ENCODE data around the gene LHX8.
"Not testable (repeated sequence)": the region's sequence is repeated elsewhere in the genome, so short reads cannot be mapped to it uniquely, and the experiment has no call there.

The LHX8 gene

DNA sequence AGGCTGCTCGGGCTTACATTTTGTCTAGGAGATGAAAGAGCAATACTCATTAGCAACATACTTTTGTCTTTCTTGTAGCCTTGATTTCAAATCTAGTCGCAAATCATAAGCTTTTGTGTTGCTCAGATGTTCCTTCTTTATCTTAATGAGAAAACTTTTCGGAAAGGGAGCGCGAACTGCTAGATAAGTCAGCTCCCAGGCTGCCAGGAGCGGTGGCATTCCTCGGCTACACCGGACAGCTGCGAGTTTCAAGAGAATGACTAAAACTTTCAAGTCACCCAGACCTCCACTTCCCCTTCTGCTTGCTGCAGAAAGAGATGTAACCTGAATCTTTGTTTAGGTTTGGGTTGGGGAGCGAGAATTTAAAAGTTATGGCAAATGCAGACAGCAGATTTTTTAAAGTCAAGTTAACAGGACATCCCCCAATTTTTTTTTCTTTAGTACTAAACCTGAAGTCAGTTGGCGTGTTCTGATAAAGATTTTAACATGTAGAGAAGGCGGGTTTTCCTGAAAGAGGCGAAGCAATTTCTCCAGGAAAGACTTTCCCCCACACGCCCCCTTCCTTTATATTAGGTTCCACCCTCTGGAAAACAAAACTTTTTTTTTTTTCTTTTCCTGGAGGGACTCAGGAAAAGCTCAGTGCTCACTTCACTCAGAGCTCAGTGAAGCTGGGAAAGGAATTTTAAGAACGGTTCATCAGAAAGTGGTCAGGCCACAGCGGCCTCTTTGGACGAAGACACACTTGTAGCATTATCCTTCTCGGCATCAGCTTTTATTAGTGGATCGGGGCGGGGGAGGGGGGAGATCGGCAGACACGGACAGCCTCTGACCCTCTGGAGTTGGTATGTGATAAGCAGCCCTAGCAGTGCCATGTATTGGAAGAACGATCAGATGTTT is at the start of gene LHX8:
TSS of gene LHX8 (plus strand) at position 639 of the 897 bp plus-strand sequence. CDS start 2,227 bp downstream, outside the sequence.
- DNase-seq (ENCODE audit: low read depth in 1 of 2, low spot score in 1 of 2) = no peak

- no peak for DNase-seq (ENCODE audit: low read depth in 1 of 2, low spot score in 1 of 2)
Observed at GRCh38 chr1:75085931-75086330, 48.3 kb upstream of the LHX8 start.

DNA sequence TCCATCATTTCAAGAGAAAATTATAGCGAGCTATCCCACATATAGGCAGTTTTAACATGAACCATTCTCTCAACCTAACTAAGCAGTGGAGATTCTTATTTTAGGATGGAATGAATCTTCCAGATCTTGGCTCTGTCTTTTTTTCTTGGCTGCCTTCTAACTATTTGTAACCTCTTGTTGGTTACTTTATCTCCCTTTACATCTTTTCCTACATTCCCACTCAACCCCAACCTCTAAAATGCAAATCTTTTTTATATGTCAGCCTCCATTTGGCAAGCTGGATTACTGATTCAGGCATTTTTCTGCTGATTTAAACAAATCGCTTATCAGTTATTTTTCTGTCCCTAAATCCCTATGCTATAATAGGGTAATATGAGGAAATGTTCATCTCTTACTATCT is 46.9 kb upstream of the LHX8 start:
- DNase-seq (ENCODE audit: low read depth in 1 of 2, low spot score in 1 of 2) = no peak

GRCh38 chr1:75092141-75092540 is 42.0 kb upstream of the LHX8 start:
- DNase-seq (ENCODE audit: low read depth in 1 of 2, low spot score in 1 of 2) = no peak

GRCh38 chr1:75097654-75098053 is 36.5 kb upstream of the LHX8 start:
- no peak for DNase-seq (ENCODE audit: low read depth in 1 of 2, low spot score in 1 of 2)

DNA sequence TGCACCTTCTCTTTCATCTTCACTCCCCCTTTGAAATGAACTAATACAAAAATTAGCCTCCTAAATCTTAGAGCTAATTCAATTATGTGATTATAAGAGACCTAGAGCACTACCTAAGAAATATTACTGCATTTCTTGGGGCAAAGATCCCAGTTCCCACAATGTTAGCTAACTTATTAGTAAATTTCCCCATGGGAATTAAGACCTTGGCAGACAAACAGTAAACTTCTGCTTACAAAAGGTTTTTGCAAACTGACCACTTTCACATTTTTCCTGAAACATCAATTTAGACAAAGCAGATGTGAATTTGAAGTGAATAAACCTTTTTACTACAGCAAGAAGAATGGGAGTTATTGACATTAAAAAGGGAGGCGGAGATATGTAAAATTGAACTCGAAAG is 34.6 kb upstream of the LHX8 start:
- no peak for DNase-seq (ENCODE audit: low read depth in 1 of 2, low spot score in 1 of 2)

DNA sequence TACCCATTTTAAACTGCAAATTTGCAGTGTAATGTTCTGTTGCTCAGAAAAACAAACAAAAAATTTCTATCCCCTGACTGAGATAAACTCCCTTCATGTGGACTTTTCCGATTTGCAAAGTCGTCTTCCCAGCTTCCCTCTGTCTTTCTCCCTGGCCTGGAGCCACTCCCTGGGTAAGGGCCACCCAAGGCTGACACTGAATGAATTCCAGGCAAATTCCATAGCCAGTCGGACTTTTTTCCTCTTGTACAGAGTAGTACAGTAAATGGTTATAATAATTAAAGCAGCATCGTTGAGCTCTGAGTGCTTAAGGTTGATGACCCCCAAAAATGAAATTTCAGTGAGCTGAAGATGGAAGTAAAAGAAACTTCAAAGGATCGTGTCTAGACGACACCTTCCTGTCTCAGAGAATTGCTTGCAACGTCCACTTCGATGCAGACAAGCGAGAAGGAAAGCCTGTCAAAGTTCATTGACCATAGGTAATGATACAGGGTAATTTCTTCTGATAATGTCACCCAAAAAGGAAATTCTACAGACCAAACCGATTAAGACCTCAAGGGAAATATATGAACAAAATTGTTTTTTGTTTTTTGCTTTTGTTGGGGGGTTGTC is 33.6 kb upstream of the LHX8 start:
- DNase-seq (ENCODE audit: low read depth in 1 of 2, low spot score in 1 of 2) = no peak

GRCh38 chr1:75112362-75112951 is 21.7 kb upstream of the LHX8 start:
- DNase-seq (ENCODE audit: low read depth in 1 of 2, low spot score in 1 of 2) = not testable (repeated sequence)

- DNase-seq (ENCODE audit: low read depth in 1 of 2, low spot score in 1 of 2) = no peak
Observed at GRCh38 chr1:75115654-75116053, 18.5 kb upstream of the LHX8 start.

DNA sequence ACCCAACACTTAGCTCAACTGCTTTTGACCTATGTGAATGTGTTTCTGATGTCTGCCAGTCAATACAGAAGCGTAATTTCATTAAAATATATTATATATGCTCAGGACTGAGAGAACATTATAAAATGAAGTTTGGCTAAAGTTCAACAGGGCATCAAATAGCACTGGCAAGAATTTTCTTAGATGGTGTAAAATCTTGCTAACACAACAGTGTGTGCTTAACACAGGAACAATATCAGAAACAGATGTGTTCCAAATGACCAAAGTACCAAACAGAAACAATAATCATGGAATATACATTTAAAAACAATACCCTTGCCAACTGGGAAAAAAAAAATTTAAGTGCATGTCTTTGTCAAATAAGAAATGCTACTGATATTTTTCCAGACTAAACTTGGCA is 10.4 kb upstream of the LHX8 start:
- no peak for DNase-seq (ENCODE audit: low read depth in 1 of 2, low spot score in 1 of 2)

- no peak for DNase-seq (ENCODE audit: low read depth in 1 of 2, low spot score in 1 of 2)
Observed at GRCh38 chr1:75124510-75124909, 9.7 kb upstream of the LHX8 start.

- no peak for DNase-seq (ENCODE audit: low read depth in 1 of 2, low spot score in 1 of 2)
Observed at GRCh38 chr1:75125161-75125726, 8.9 kb upstream of the LHX8 start.

DNA sequence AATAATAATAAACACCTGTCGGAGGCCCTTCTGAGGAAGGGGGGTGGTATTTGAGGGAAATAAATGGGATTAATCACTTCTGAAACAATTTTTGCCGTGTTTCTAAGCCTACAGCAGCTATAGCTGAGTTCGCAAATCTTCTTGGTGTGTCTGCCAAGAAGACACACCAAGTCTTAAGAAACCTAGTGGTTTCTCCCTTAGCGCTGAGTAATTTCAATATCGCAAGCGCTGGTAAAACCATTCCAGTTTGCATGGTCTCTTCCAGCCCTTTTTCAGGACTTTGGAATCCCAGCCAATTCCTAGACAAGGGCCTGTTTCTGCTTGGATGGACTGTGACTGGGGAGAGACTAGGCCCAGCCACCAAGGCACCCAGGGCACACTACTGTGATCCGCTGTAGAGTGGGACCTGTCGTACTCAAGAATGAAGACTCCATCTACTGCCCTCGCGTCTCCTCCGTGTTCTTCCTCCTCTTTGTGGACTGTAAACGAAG is 7.5 kb upstream of the LHX8 start:
- no peak for DNase-seq (ENCODE audit: low read depth in 1 of 2, low spot score in 1 of 2)

DNA sequence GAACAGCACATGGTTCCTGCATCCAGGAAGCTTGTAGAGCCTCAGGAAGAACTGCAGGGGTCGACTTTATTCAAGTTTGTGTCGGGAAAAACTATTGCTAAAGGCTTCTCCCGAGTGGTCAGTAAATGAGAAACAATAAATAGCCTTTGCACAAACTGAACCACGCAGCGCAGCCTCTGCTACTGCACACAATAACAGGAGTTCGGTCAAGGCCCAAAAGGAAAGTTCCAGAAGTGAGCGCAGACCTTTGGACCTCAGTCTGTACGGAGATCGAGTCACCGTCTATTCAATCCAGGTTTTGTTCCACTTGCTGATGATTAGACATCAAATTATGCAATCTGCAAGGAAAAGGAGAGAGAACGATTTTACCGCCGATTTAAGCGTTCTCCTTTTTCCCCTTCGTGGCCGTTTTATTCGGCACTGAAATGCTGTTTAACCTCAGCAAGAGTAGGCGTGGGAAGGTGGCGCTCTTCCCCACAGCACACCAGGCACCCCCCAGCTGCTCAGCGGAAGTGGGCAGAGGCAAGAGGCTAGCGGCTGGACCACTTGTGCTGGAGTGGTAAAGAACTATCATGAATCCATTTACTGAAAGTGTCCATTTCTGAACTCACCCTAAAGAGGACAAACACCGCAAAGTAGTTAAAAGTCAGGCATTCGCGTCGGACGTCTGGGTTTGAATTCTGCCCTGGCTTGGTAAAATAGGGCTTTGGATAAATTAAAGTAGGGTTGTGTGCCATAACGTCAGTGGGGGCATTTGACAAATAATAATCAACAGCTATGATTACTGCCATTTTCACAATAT is 6.1 kb upstream of the LHX8 start:
- no peak for DNase-seq (ENCODE audit: low read depth in 1 of 2, low spot score in 1 of 2)

DNA sequence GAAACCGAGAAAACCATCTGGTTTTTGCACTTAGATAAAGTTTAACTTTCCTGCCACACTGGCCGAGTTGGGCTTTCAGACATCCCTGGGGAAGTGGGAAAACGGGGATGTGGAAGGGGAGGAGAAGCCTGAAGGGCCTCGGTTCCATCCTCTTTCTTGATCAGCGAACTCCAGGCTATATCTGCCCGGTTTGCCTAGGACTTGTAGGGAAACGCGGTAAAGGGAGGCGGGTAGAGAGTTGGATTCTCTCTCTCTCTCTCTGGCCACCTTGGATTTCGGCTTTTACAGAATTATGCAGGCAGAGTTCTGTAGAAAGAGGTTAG is 4.6 kb upstream of the LHX8 start:
- no peak for DNase-seq (ENCODE audit: low read depth in 1 of 2, low spot score in 1 of 2)

GRCh38 chr1:75129983-75130789 is 4.0 kb upstream of the LHX8 start:
- DNase-seq (ENCODE audit: low read depth in 1 of 2, low spot score in 1 of 2) = no peak

DNA sequence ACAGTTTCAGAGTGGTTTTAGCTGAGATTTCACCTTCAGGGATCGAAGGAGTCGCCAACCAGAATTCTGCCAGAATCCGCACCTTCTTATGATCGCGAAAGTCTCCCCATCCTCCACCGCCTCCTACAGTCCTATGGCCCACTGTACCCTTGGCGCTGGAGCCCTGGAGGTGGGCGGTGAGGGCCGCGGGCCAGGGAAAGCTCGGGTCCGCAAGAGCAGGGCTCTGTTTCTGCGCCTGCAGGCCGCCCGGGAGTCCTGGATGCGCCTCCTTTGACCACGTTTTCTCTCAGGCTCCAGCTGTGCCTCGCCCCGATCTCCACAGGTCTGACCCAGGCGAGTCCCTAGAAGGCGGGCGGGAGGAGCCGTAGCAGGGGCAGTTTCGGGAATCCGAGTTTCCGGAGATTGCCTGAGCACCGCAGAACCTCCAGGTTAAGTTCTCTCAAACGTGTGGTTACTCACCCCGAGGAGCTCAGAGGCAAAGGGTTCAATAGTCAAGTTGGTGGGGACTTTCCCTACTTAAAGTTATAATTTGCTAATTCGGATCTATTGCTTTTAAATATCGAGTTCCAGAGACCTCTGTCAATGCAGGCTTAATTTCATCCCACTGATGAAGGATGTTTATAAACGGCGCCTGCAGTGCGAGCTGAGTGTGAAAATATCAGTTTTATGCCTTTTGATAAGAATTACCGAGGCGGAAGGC is 3.2 kb upstream of the LHX8 start:
- DNase-seq (ENCODE audit: low read depth in 1 of 2, low spot score in 1 of 2) = no peak

- no peak for DNase-seq (ENCODE audit: low read depth in 1 of 2, low spot score in 1 of 2)
Observed at GRCh38 chr1:75131565-75132241, 2.5 kb upstream of the LHX8 start.

GRCh38 chr1:75132242-75132811 is 1.9 kb upstream of the LHX8 start:
- no peak for DNase-seq (ENCODE audit: low read depth in 1 of 2, low spot score in 1 of 2)

Data from activated CD4-positive, alpha-beta T cell treated with anti-CD3 and anti-CD28 coated beads, Interleukin-2, amount 50 U/mL, for 24 hours (primary cell).